SK-N-SH (cell line): ENCODE data around the gene SFN. TPM values are rescaled to one million over a fixed set of nuclear protein-coding genes. Genes with fewer than 3 reads are reported as not detected.

ENCODE experiments used
- CTCF ChIA-PET: fragments of 300-600, 350-600 bp; formaldehyde crosslinking; extraction: SDS; loops from one replicate; lab custom pipeline; 2021; lab: Yijun Ruan, JAX
- POLR2A ChIA-PET: fragments of 350-600 bp; sonication (Branson Sonifier 250); formaldehyde crosslinking; extraction: SDS; loops from one replicate; lab custom pipeline; 2020; ENCODE audit warnings: antibody characterized with exemption, inconsistent platforms; lab: Yijun Ruan, JAX
- DNase-seq: peaks from one replicate; pipeline ENCODE4 v3.0.0; 2012
- H2AFZ ChIP-seq: fragments of 200-600 bp; sonication (generic); 2 replicates; pipeline ENCODE4 v1.8.1; 2016; ENCODE audit warnings: antibody characterized with exemption, mild to moderate bottlenecking, low read depth
- H3F3A ChIP-seq: fragments of 200-600 bp; sonication (generic); replicated peaks from 2 replicates; pipeline ENCODE3; 2016; ENCODE audit warnings: antibody characterized with exemption, mild to moderate bottlenecking; ENCODE audit not compliant: insufficient read depth
- H3K27ac ChIP-seq, 2 experiments: fragments of 200-500 bp in 1 of 2; fragments of 200-600 bp in 1 of 2; sonication (Bioruptor generic) in 1 of 2; sonication (generic), shearing (Covaris generic) in 1 of 2; 2 replicates each; pipeline versions ENCODE4 v1.5.1 to v1.6.1; 2014 to 2016; ENCODE audit warnings: low read depth in 2 of 2, inconsistent platforms in 1 of 2, low read length in 1 of 2, mild to moderate bottlenecking in 1 of 2, mixed read lengths in 1 of 2
- H3K27me3 ChIP-seq: fragments of 200-600 bp; sonication (generic), shearing (Covaris generic); 2 replicates; pipeline ENCODE4 v1.6.1; 2016; ENCODE audit warnings: mixed run types; ENCODE audit not compliant: insufficient read depth
- H3K36me3 ChIP-seq, 2 experiments: fragments of 200-500 bp in 1 of 2; fragments of 200-600 bp in 1 of 2; sonication (Bioruptor generic) in 1 of 2; sonication (generic) in 1 of 2; replicated peaks in 1 of 2; 2 replicates each; pipeline versions ENCODE3 to v1.5.1; 2014 to 2016; ENCODE audit warnings: low read length in 1 of 2, mild to moderate bottlenecking in 1 of 2; ENCODE audit not compliant: insufficient read depth in 2 of 2, control insufficient read depth in 1 of 2
- H3K4me1 ChIP-seq, 2 experiments: fragments of 200-500 bp in 1 of 2; fragments of 200-600 bp in 1 of 2; sonication (Bioruptor generic) in 1 of 2; sonication (generic), shearing (Covaris generic) in 1 of 2; 2 replicates each; pipeline versions ENCODE4 v1.5.1 to v1.6.1; 2014 to 2016; ENCODE audit warnings: low read depth in 1 of 2, low read length in 1 of 2, mixed run types in 1 of 2; ENCODE audit not compliant: insufficient read depth in 2 of 2, control insufficient read depth in 1 of 2
- H3K4me2 ChIP-seq: fragments of 200-600 bp; sonication (generic), shearing (Covaris generic); 2 replicates; pipeline ENCODE4 v1.6.1; 2017; ENCODE audit warnings: mixed run types
- H3K4me3 ChIP-seq, 2 experiments: fragments of 200-500 bp in 1 of 2; fragments of 200-600 bp in 1 of 2; sonication (Bioruptor generic) in 1 of 2; sonication (generic), shearing (Covaris generic) in 1 of 2; 2 replicates each; pipeline versions ENCODE4 v1.5.1 to v1.8.1; 2014 to 2016; ENCODE audit warnings: low read depth in 2 of 2, inconsistent platforms in 1 of 2, low read length in 1 of 2, mild to moderate bottlenecking in 1 of 2, mixed read lengths in 1 of 2, moderate library complexity in 1 of 2
- H3K79me2 ChIP-seq: fragments of 200-600 bp; sonication (generic); 2 replicates; pipeline ENCODE4 v1.8.1; 2017; ENCODE audit warnings: mild to moderate bottlenecking; ENCODE audit not compliant: insufficient read depth
- H3K9ac ChIP-seq: fragments of 200-600 bp; sonication (generic); 2 replicates; pipeline ENCODE4 v1.6.1; 2017; ENCODE audit warnings: mixed run types
- H3K9me2 ChIP-seq: fragments of 200-600 bp; sonication (generic); 2 replicates; pipeline ENCODE4 v1.6.1; 2017; ENCODE audit warnings: mixed run types
- H3K9me3 ChIP-seq: fragments of 200-600 bp; sonication (generic); 2 replicates; pipeline ENCODE4 v1.6.1; 2017; ENCODE audit warnings: mixed run types, mild to moderate bottlenecking, moderate library complexity
- H4K20me1 ChIP-seq: fragments of 200-600 bp; sonication (generic); 2 replicates; pipeline ENCODE4 v1.6.1; 2017; ENCODE audit warnings: mild to moderate bottlenecking, mixed run types; ENCODE audit not compliant: insufficient read depth
- CHD2 ChIP-seq: fragments of 150-350 bp; IDR thresholded peaks from 2 replicates; pipeline ENCODE4 v1.6.1; 2018; ENCODE audit warnings: low read length; ENCODE audit not compliant: partially characterized antibody
- ELF1 ChIP-seq: IDR thresholded peaks from 2 replicates; pipeline ENCODE4 v1.4.0; 2012
- EP300 ChIP-seq, 2 experiments: IDR thresholded peaks; 2 replicates each; pipeline versions ENCODE4 v1.4.0 to v1.6.1; 2012; ENCODE audit warnings: borderline replicate concordance in 1 of 2, low read depth in 1 of 2, low read length in 1 of 2
- EZH2phosphoT487 ChIP-seq: fragments of 200-600 bp; sonication (generic); IDR thresholded peaks from 2 replicates; pipeline ENCODE4 v1.6.1; 2017; ENCODE audit warnings: low read depth, mixed run types, mild to moderate bottlenecking, antibody characterized with exemption, moderate library complexity, borderline replicate concordance
- FOSL2 ChIP-seq: IDR thresholded peaks from 2 replicates; pipeline ENCODE4 v1.4.0; 2012; ENCODE audit warnings: low read depth, mild to moderate bottlenecking, moderate library complexity, borderline replicate concordance
- GABPA ChIP-seq: IDR thresholded peaks from 2 replicates; pipeline ENCODE4 v1.4.0; 2012; ENCODE audit warnings: low read depth, mild to moderate bottlenecking
- GATA2 ChIP-seq: sonication (generic); formaldehyde crosslinking; IDR thresholded peaks from 2 replicates; pipeline ENCODE4 v1.5.0; 2020; ENCODE audit warnings: mild to moderate bottlenecking, missing genetic modification reagents
- JUND ChIP-seq: IDR thresholded peaks from 2 replicates; pipeline ENCODE4 v1.4.0; 2012
- MAX ChIP-seq: IDR thresholded peaks from 2 replicates; pipeline ENCODE4 v1.4.0; 2012; ENCODE audit warnings: low read depth
- MEF2A ChIP-seq: IDR thresholded peaks from 2 replicates; pipeline ENCODE4 v1.4.0; 2012; ENCODE audit warnings: low read depth, borderline replicate concordance
- MXI1 ChIP-seq: IDR thresholded peaks from 2 replicates; pipeline ENCODE4 v1.6.1; 2012; ENCODE audit warnings: mild to moderate bottlenecking, low read depth, low read length, improper control_type of control experiment
- NFIC ChIP-seq: IDR thresholded peaks from 2 replicates; pipeline ENCODE4 v1.4.0; 2012; ENCODE audit warnings: borderline replicate concordance
- NRF1 ChIP-seq: IDR thresholded peaks from 2 replicates; pipeline ENCODE4 v1.6.1; 2012; ENCODE audit warnings: low read depth, mild to moderate bottlenecking, low read length
- PBX3 ChIP-seq: IDR thresholded peaks from 2 replicates; pipeline ENCODE4; 2012
- POLR2AphosphoS5 ChIP-seq: IDR thresholded peaks from 2 replicates; pipeline ENCODE4 v1.6.1; 2012; ENCODE audit warnings: low read depth, low read length
- RAD21 ChIP-seq: IDR thresholded peaks from 2 replicates; pipeline ENCODE4 v1.6.1; 2012; ENCODE audit warnings: mild to moderate bottlenecking, low read length
- RFX5 ChIP-seq: IDR thresholded peaks from 2 replicates; pipeline ENCODE4 v1.6.1; 2012; ENCODE audit warnings: mild to moderate bottlenecking, improper control_type of control experiment, low read length
- RXRA ChIP-seq: IDR thresholded peaks from 2 replicates; pipeline ENCODE4 v1.4.0; 2012; ENCODE audit warnings: low read depth, mild to moderate bottlenecking, borderline replicate concordance
- SIN3A ChIP-seq: IDR thresholded peaks from 2 replicates; pipeline ENCODE4 v1.6.1; 2012; ENCODE audit warnings: low read depth, mild to moderate bottlenecking, low read length, moderate library complexity, borderline replicate concordance
- SMC3 ChIP-seq: IDR thresholded peaks from 2 replicates; pipeline ENCODE4 v1.6.1; 2012; ENCODE audit warnings: low read depth, low read length, improper control_type of control experiment
- TAF1 ChIP-seq: IDR thresholded peaks from 2 replicates; pipeline ENCODE4 v1.6.1; 2012; ENCODE audit warnings: low read depth, mild to moderate bottlenecking, low read length, moderate library complexity, borderline replicate concordance
- TCF12 ChIP-seq: IDR thresholded peaks from 2 replicates; pipeline ENCODE4 v1.4.0; 2012
- TEAD4 ChIP-seq: IDR thresholded peaks from 2 replicates; pipeline ENCODE4 v1.4.0; 2012; ENCODE audit warnings: mild to moderate bottlenecking, borderline replicate concordance; ENCODE audit not compliant: insufficient read depth
- YY1 ChIP-seq: IDR thresholded peaks from 2 replicates; pipeline ENCODE4 v1.4.0; 2012; ENCODE audit warnings: low read depth, mild to moderate bottlenecking
- ZBTB33 ChIP-seq: IDR thresholded peaks from 2 replicates; pipeline ENCODE4 v1.4.0; 2012; ENCODE audit warnings: low read depth, borderline replicate concordance
- WGBS: methylation state at CpG from one replicate; pipeline ENCODE4 v1.1.6; 2017; ENCODE audit warnings: low lambda C conversion rate; 5-methylcytosine and 5-hydroxymethylcytosine counted together
- polyA plus RNA-seq, 3 experiments: library from polyadenylated mRNA; depleted of rRNA; stranded (reverse); fragments of >200 nt; gene quantifications; 2 replicates each; pipeline ENCODE4 v1.2.3, GENCODE V29; 2012

The SFN gene
- polyA plus RNA-seq, 1 of the 3 experiments (the other 2 are of a cell fraction), result 0.18 TPM

GRCh38 chr1:26888231-26888630, 25.3 kb downstream of the SFN start (continued):
- TF ChIP-seq ZBTB33, result no peak
- no peak for TF ChIP-seq TEAD4
- no peak for TF ChIP-seq MAX
- no peak for TF ChIP-seq RXRA
- no peak for TF ChIP-seq TAF1
- no peak for TF ChIP-seq YY1
- no peak for TF ChIP-seq EP300 (IDR thresholded peaks at IDR 0.05; ENCODE audit: borderline replicate concordance in 1 of 2, low read depth in 1 of 2, low read length in 1 of 2)

GRCh38 chr1:26889551-26890466, 26.9 kb downstream of the SFN start, which contains the start of gene GPN2:
Gene GPN2, minus strand, starts transcription at chr1:26890283. Its CDS starts 187 bp downstream, at chr1:26890096.
- Histone ChIP-seq H3K4me3 (peak within 1 kb of the TSS; percentile 87 to 95), H3F3A (peaks cover 13% of the 10 kb centered on the region), H3K9me2 (no peaks in the 10 kb centered on the region), H3K4me2 (peak within 1 kb of the TSS; percentile 97), H3K79me2 (peaks cover 40% of the 10 kb centered on the region), H3K36me3 (peaks cover 44 to 48% of the 10 kb centered on the region in 2 experiments), H3K27me3 (no peaks in the 10 kb centered on the region), H3K9ac (peak within 1 kb of the TSS; percentile 91), H2AFZ (peak within 1 kb of the TSS; percentile 95; the same call in 1 of the 2 replicates), H3K9me3 (no peaks in the 10 kb centered on the region), H3K4me1 (peaks cover 0 to 16% of the 10 kb centered on the region in 2 experiments; a peak in 2 of 4 replicates), H4K20me1 (no peaks in the 10 kb centered on the region; the same call in 1 of the 2 replicates), H3K27ac (peak within 1 kb of the TSS; percentile 84 to 88)
- ChIA-PET POLR2A (interaction anchor here (0.9 to 1.9 kb wide), 7 partner anchors 10 to 458 kb away, joined by 3 to 17 read pairs (median 4); partner anchors contain the start of genes DHDDS, GPATCH3 and NUDC), CTCF (interaction anchor here (0.8 to 2.0 kb wide), 5 partner anchors 11 to 288 kb away, joined by 3 to 9 read pairs (median 3); partner anchors contain the start of genes GPATCH3 and NUDC)
- WGBS, result 2% methylated on average over 17 of the region's 89 CpGs
- DNase-seq, result peak; percentile 93
- TF ChIP-seq YY1, result no peak
- no peak for TF ChIP-seq SMC3
- TF ChIP-seq CHD2, result peak; percentile 79
- peak; percentile 93 for TF ChIP-seq GABPA
- peak; percentile 86 for TF ChIP-seq GATA2 (CRISPR knock-in tag)
- TF ChIP-seq TAF1, result peak; percentile 80
- no peak for TF ChIP-seq RAD21
- TF ChIP-seq RFX5, result no peak
- peak; percentile 41; the same call in 1 of the 2 replicates for TF ChIP-seq PBX3
- TF ChIP-seq JUND, result no peak
- TF ChIP-seq ZBTB33, result peak; percentile 65; the same call in 1 of the 2 replicates
- no peak for TF ChIP-seq TEAD4
- no peak for TF ChIP-seq FOSL2
- TF ChIP-seq MAX, result peak; percentile 55; the same call in 1 of the 2 replicates
- peak; percentile 68 for TF ChIP-seq MXI1
- no peak for TF ChIP-seq TCF12
- no peak for TF ChIP-seq SIN3A
- TF ChIP-seq NRF1, result peak; percentile 62
- no peak for TF ChIP-seq EZH2phosphoT487
- peak; percentile 95 for TF ChIP-seq POLR2AphosphoS5
- no peak for TF ChIP-seq NFIC
- peak; percentile 77 for TF ChIP-seq ELF1
- TF ChIP-seq MEF2A, result no peak
